PFSK-1 (cell line): ENCODE results near the gene ABCC3.

Source experiments
- FOXP2 ChIP-seq: optimal IDR thresholded peaks from 2 replicates; pipeline ENCODE3; 2011; ENCODE audit warnings: borderline replicate concordance, control low read depth, inconsistent platforms; ENCODE audit not compliant: insufficient read depth; ENCODE audit errors: extremely low read length, extremely low read depth
- POLR2AphosphoS5 ChIP-seq: IDR thresholded peaks from 2 replicates; pipeline ENCODE4 v1.6.1; 2012; ENCODE audit warnings: low read depth, mild to moderate bottlenecking, control low read depth, low read length, moderate library complexity
- REST ChIP-seq, 2 experiments: IDR thresholded peaks; 2 replicates each; pipeline versions ENCODE4 v1.6.1 to v1.8.0; 2011 to 2012; ENCODE audit warnings: low read depth in 2 of 2, low read length in 2 of 2, control low read depth in 1 of 2, inconsistent platforms in 1 of 2, mild to moderate bottlenecking in 1 of 2, moderate library complexity in 1 of 2; ENCODE audit not compliant: insufficient read depth in 1 of 2
- SIN3A ChIP-seq: IDR thresholded peaks from 2 replicates; pipeline ENCODE4 v1.6.1; 2012; ENCODE audit warnings: mild to moderate bottlenecking, low read length, moderate library complexity, borderline replicate concordance; ENCODE audit not compliant: insufficient read depth
- TAF1 ChIP-seq: IDR thresholded peaks from 2 replicates; pipeline ENCODE4 v1.6.1; 2012; ENCODE audit warnings: low read length, control low read depth, borderline replicate concordance; ENCODE audit not compliant: insufficient read depth

Gene ABCC3

GRCh38 chr17:50676065-50676975 lies 41.6 kb downstream of the ABCC3 start:
- TF ChIP-seq TAF1, result no peak
- no peak for TF ChIP-seq FOXP2
- no peak for TF ChIP-seq SIN3A
- no peak for TF ChIP-seq REST (IDR thresholded peaks at IDR 0.05; ENCODE audit: insufficient read depth in 1 of 2, low read depth in 2 of 2, low read length in 2 of 2)
- no peak for TF ChIP-seq POLR2AphosphoS5

GRCh38 chr17:50677851-50678375 lies 43.2 kb downstream of the ABCC3 start:
- TF ChIP-seq REST (IDR thresholded peaks at IDR 0.05; ENCODE audit: insufficient read depth in 1 of 2, low read depth in 2 of 2, low read length in 2 of 2) (no peak), TAF1 (no peak), FOXP2 (no peak), POLR2AphosphoS5 (no peak), SIN3A (no peak)

DNA sequence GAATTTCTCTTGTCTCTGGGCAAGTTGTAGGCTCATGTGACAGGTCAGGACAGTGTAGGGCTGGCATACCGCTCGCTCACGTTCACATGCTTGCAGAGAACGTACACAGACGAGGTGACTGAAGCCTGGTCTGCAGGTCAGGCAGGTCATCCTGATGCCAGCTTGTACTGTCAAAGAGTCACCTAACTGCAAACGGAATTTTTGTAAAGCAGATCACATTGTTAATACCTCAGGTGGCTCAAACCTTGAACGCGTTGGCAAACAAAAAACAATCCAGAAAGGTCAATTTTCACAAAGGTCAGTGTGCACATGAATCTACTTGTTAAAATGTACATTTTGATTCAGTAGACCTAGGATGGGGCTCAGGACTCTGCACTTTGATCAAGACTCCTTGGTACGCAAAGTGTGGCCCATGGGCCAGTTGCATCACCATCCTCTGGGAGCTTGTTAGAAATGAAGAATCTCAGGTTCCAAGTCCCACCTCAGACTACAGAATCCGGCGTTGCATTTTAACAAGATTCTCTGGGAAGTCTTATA lies 44.4 kb downstream of the ABCC3 start:
- TF ChIP-seq TAF1 (no peak), SIN3A (no peak), REST (IDR thresholded peaks at IDR 0.05; ENCODE audit: insufficient read depth in 1 of 2, low read depth in 2 of 2, low read length in 2 of 2) (no peak), FOXP2 (no peak), POLR2AphosphoS5 (no peak)

DNA sequence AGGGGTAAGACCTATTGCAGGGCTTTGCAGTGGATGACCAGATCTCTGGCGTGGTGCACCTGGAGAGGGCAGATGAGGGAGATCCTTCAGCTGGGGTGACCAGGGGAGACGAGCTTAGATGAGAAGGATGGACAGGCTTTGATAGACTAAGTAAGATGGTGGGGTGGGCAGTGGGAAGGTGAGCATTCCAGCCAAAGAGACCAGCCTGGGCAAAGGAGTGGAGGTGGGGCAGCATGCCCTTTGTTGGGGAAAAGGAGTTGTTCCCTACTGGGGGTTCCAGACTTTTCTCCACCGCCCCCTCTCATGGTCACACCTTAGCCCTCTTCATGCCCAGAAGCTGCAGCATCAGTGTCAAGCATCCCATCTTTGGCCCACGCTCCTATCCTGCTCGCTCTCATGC lies 45.4 kb downstream of the ABCC3 start:
- TF ChIP-seq REST (IDR thresholded peaks at IDR 0.05; ENCODE audit: insufficient read depth in 1 of 2, low read depth in 2 of 2, low read length in 2 of 2), result no peak
- TF ChIP-seq FOXP2, result no peak
- TF ChIP-seq POLR2AphosphoS5, result no peak
- TF ChIP-seq SIN3A, result no peak
- no peak for TF ChIP-seq TAF1
